ENCODE results near the gene USB1. TPM values are rescaled to one million over a fixed set of nuclear protein-coding genes. Genes with fewer than 3 reads are reported as not detected.

The USB1 gene
- total RNA-seq, 1 experiment from 2014 or later, result 73.1 TPM

DNA sequence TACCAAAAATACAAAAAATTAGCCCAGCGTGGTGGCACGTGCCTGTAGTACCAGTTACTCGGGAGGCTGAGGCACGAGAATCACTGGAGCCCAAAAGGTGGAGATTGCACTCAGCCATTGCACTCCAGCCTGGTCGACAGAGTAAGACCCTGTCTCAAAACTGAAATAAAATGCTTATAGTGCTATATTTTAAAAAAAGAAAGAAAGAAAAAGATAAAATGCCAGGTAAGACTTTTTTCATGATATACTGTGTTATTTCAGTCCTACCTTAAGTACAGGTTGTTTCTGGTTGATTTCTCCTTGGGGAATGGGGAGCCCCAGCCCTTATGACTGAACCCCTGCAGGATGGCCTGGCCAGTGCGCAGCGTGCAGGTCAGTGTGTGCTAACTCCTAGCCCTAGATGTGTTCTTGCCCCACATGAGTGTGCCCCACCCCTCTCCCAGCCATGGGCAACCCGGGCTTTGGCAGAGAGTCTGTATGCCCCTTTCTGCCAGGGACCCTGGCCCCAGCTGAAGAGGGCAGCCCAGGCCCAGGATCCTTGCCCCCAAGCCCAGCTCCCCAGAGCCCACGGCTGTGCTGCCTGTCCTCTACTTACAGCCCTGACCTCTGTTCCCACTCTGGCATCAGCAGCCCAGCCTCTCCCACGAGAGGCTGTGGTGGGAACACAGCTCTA is 31.6 kb upstream of the USB1 start (continued):
- TF ChIP-seq, protein P1, sequence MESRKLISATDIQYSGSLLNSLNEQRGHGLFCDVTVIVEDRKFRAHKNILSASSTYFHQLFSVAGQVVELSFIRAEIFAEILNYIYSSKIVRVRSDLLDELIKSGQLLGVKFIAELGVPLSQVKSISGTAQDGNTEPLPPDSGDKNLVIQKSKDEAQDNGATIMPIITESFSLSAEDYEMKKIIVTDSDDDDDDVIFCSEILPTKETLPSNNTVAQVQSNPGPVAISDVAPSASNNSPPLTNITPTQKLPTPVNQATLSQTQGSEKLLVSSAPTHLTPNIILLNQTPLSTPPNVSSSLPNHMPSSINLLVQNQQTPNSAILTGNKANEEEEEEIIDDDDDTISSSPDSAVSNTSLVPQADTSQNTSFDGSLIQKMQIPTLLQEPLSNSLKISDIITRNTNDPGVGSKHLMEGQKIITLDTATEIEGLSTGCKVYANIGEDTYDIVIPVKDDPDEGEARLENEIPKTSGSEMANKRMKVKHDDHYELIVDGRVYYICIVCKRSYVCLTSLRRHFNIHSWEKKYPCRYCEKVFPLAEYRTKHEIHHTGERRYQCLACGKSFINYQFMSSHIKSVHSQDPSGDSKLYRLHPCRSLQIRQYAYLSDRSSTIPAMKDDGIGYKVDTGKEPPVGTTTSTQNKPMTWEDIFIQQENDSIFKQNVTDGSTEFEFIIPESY (IDR thresholded peaks at IDR 0.05; ENCODE audit: extremely low read depth, insufficient replicate concordance, low read length), result no peak

DNA sequence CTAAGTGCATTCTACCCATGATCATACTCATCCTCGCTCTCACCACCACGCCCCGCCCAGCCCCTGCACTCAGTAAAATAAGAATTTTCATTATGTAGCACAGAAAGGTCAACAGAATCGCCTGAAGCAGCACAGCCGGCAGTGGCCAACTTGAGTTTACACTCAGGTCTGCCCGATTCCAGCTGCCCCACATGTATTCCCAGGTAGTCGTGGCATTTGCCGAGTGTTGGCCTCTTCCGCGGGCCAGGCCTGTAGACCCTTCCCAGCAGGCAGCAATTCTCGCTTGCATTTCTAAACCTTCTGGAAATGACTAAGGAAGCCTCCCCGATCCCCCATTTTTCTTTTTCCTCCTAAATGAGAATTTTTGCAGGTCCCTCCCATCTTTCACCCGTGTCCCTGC is 30.9 kb upstream of the USB1 start:
- Histone ChIP-seq H3K4me1 (ENCODE audit: control insufficient read depth in 1 of 2, insufficient read depth in 2 of 2, low read length in 2 of 2) (no peaks in the 10 kb centered on the region), H3K79me2 (ENCODE audit: insufficient read depth, low read length) (no peaks in the 10 kb centered on the region), H3K9ac (ENCODE audit: low read length) (no peak overlapping the region), H3K9me2 (ENCODE audit: insufficient read depth) (no peaks in the 10 kb centered on the region), H4K20me1 (ENCODE audit: insufficient read depth) (no peaks in the 10 kb centered on the region), H3K36me3 (ENCODE audit: control insufficient read depth in 1 of 2, insufficient read depth in 2 of 2, low read length in 2 of 2) (no peaks in the 10 kb centered on the region), H3K4me2 (ENCODE audit: low read length) (no peak overlapping the region), H3K9me3 (ENCODE audit: control insufficient read depth in 1 of 2, insufficient read depth in 1 of 2, low read depth in 1 of 2, low read length in 2 of 2) (no peaks in the 10 kb centered on the region), H3K27me3 (ENCODE audit: insufficient read depth, low read length) (no peaks in the 10 kb centered on the region), H3K4me3 (replicated peaks in 1 of 2; ENCODE audit: low read depth in 1 of 2, low read length in 2 of 2) (no peak overlapping the region), H2AFZ (ENCODE audit: low read depth, low read length, poor library complexity, severe bottlenecking) (no peak overlapping the region), H3K27ac (ENCODE audit: low read depth, low read length) (no peak overlapping the region)
- TF ChIP-seq ZNF274 (IDR thresholded peaks at IDR 0.05; ENCODE audit: low read depth, low read length) (no peak), FOSL1 (IDR thresholded peaks at IDR 0.05; ENCODE audit: low read depth) (no peak), EGR1 (IDR thresholded peaks at IDR 0.05; ENCODE audit: low read depth) (no peak), JUND (IDR thresholded peaks at IDR 0.05) (no peak), SRF (IDR thresholded peaks at IDR 0.05; ENCODE audit: low read depth) (no peak)
- no TSS peak for BruUV-seq (replicated peaks)
- ChIA-PET POLR2A (no interaction called here), RAD21 (ENCODE audit: low non-redundant PET in 1 of 2, low total read pairs in 2 of 2, uncharacterized antibody in 2 of 2, unreplicated experiment in 2 of 2) (no interaction called here), CTCF (no interaction called here)
- ATAC-seq (no peak), DNase-seq (ENCODE audit: low read depth, low spot score) (no peak)
- intact Hi-C loops (cut with micrococcal nuclease), result no loop called here

DNA sequence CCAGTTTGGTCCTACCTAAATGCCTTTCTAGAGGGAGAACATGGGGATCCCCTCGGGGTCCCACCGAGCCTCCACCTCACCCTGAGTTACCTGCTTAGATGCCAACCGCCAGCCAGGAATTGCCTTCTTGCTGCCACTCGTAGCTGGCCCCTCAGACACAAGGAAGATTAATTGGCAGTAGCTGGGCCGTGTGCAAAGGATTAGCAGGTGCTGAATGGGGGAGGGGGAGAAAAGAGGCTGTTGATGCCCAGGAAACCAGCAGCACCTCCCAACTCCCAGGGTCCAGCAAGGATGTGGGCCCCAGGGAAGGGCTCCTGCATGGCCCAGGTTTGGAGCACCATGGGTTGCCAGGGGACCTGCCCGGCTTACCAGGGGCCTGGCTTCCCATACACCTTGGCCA is 30.2 kb upstream of the USB1 start, which contains the start of gene CNGB1:
CNGB1 (minus strand) TSS at position 159 of the 400 bp plus-strand sequence. CDS start 3,842 bp downstream, outside the sequence.
- POLR2A ChIA-PET, result no interaction called here
- ATAC-seq (no peak), DNase-seq (ENCODE audit: low read depth, low spot score) (no peak)
- no peak within 1 kb of the TSS for H3K4me2 ChIP-seq (ENCODE audit: low read length)
- no peak within 1 kb of the TSS for H3K27ac ChIP-seq (ENCODE audit: low read depth, low read length)
- CTCF ChIA-PET, result no interaction called here
- H3K4me1 ChIP-seq (ENCODE audit: control insufficient read depth in 1 of 2, insufficient read depth in 2 of 2, low read length in 2 of 2), result no peaks in the 10 kb centered on the region
- RAD21 ChIA-PET (ENCODE audit: low non-redundant PET in 1 of 2, low total read pairs in 2 of 2, uncharacterized antibody in 2 of 2, unreplicated experiment in 2 of 2), result no interaction called here
- no peak within 1 kb of the TSS for H3K9ac ChIP-seq (ENCODE audit: low read length)
- H3K4me3 ChIP-seq (replicated peaks in 1 of 2; ENCODE audit: low read depth in 1 of 2, low read length in 2 of 2), result no peak within 1 kb of the TSS
- no TSS peak for BruUV-seq (replicated peaks)
- no peaks in the 10 kb centered on the region for H3K9me2 ChIP-seq (ENCODE audit: insufficient read depth)
- no peaks in the 10 kb centered on the region for H3K27me3 ChIP-seq (ENCODE audit: insufficient read depth, low read length)
- H3K36me3 ChIP-seq (ENCODE audit: control insufficient read depth in 1 of 2, insufficient read depth in 2 of 2, low read length in 2 of 2), result no peaks in the 10 kb centered on the region
- H4K20me1 ChIP-seq (ENCODE audit: insufficient read depth), result no peaks in the 10 kb centered on the region
- H3K79me2 ChIP-seq (ENCODE audit: insufficient read depth, low read length), result no peaks in the 10 kb centered on the region
- no peak within 1 kb of the TSS for H2AFZ ChIP-seq (ENCODE audit: low read depth, low read length, poor library complexity, severe bottlenecking)
- intact Hi-C loops (cut with micrococcal nuclease), result no loop called here
- H3K9me3 ChIP-seq (ENCODE audit: control insufficient read depth in 1 of 2, insufficient read depth in 1 of 2, low read depth in 1 of 2, low read length in 2 of 2), result no peaks in the 10 kb centered on the region
- TF ChIP-seq ZFX (IDR thresholded peaks at IDR 0.05) (no peak), SIN3A (IDR thresholded peaks at IDR 0.05; ENCODE audit: low read depth) (no peak), SRF (IDR thresholded peaks at IDR 0.05; ENCODE audit: low read depth) (no peak), POLR2A (IDR thresholded peaks at IDR 0.05; ENCODE audit: borderline replicate concordance, extremely low read depth, insufficient read depth, insufficient read length) (no peak)
- TF ChIP-seq, protein P2, sequence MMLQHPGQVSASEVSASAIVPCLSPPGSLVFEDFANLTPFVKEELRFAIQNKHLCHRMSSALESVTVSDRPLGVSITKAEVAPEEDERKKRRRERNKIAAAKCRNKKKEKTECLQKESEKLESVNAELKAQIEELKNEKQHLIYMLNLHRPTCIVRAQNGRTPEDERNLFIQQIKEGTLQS (IDR thresholded peaks at IDR 0.05), result no peak
- TF ChIP-seq, protein P1 (IDR thresholded peaks at IDR 0.05; ENCODE audit: extremely low read depth, insufficient replicate concordance, low read length), result no peak
- TF ChIP-seq, protein P3, sequence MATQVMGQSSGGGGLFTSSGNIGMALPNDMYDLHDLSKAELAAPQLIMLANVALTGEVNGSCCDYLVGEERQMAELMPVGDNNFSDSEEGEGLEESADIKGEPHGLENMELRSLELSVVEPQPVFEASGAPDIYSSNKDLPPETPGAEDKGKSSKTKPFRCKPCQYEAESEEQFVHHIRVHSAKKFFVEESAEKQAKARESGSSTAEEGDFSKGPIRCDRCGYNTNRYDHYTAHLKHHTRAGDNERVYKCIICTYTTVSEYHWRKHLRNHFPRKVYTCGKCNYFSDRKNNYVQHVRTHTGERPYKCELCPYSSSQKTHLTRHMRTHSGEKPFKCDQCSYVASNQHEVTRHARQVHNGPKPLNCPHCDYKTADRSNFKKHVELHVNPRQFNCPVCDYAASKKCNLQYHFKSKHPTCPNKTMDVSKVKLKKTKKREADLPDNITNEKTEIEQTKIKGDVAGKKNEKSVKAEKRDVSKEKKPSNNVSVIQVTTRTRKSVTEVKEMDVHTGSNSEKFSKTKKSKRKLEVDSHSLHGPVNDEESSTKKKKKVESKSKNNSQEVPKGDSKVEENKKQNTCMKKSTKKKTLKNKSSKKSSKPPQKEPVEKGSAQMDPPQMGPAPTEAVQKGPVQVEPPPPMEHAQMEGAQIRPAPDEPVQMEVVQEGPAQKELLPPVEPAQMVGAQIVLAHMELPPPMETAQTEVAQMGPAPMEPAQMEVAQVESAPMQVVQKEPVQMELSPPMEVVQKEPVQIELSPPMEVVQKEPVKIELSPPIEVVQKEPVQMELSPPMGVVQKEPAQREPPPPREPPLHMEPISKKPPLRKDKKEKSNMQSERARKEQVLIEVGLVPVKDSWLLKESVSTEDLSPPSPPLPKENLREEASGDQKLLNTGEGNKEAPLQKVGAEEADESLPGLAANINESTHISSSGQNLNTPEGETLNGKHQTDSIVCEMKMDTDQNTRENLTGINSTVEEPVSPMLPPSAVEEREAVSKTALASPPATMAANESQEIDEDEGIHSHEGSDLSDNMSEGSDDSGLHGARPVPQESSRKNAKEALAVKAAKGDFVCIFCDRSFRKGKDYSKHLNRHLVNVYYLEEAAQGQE (IDR thresholded peaks at IDR 0.05; ENCODE audit: low read depth), result no peak

All from HCT116 (cell line).